Activated CD4-positive, alpha-beta T cell treated with anti-CD3 and anti-CD28 coated beads for 1 hour (primary cell): ENCODE results near the gene NAA10.

Experiments used
- DNase-seq: peaks from one replicate; pipeline ENCODE4 v3.0.0-alpha.2; 2020

Gene NAA10

GRCh38 chrX:153882557-153882956 lies 52.3 kb downstream of the NAA10 start:
- DNase-seq = no peak

- DNase-seq = no peak
Measured at GRCh38 chrX:153882086-153882498, 52.7 kb downstream of the NAA10 start.

GRCh38 chrX:153881281-153881680 lies 53.6 kb downstream of the NAA10 start:
- no peak for DNase-seq

GRCh38 chrX:153880440-153880815 lies 54.4 kb downstream of the NAA10 start:
- DNase-seq = no peak

- no peak for DNase-seq
Measured at GRCh38 chrX:153879741-153880439, 54.9 kb downstream of the NAA10 start.
